HepG2 (cell line): Measurements from ENCODE around the gene ATP4B. TPM values are rescaled to one million over a fixed set of nuclear protein-coding genes. Genes with fewer than 3 reads are reported as not detected.

Experiments
- ATAC-seq: fragments of 200-7000 bp; cut with Tn5 transposase; 3 replicates; pipeline ENCODE4 v1.9.1; 2020; ENCODE audit warnings: mild to moderate bottlenecking, moderate library complexity
- BruUV-seq: library from RNA; stranded (reverse); fragments of 400-500 nt; replicated peaks from 2 replicates; lab custom pipeline; 2021; lab: Mats Ljungman, UMichigan
- CTCF ChIA-PET: fragments of 300-600 bp; formaldehyde crosslinking; extraction: SDS; loops from one replicate; lab custom pipeline; 2021; ENCODE audit warnings: low total read pairs, inconsistent platforms, low intra/inter-chr PET ratio; lab: Yijun Ruan, JAX
- POLR2A ChIA-PET: fragments of 350-600 bp; sonication (Branson Sonifier 250); formaldehyde crosslinking; loops from one replicate; lab custom pipeline; 2020; ENCODE audit warnings: antibody characterized with exemption, inconsistent platforms; lab: Yijun Ruan, JAX
- DNase-seq: peaks from one replicate; pipeline ENCODE4 v3.0.0-alpha.2; 2015; ENCODE audit warnings: low spot score
- FAIRE-seq: peaks from 3 replicates; lab custom pipeline; 2011; peaks lifted over from hg19 to GRCh38; lab: Jason Lieb, UNC
- H2AFZ ChIP-seq: one replicate; pipeline ENCODE4 v1.6.1; 2011; ENCODE audit warnings: low read length, inconsistent platforms
- H3K27ac ChIP-seq: fragments of 300-600 bp; 3 replicates; pipeline ENCODE4 v1.8.0; 2011; ENCODE audit warnings: mixed run types, mild to moderate bottlenecking, mixed read lengths, low read length, inconsistent platforms; ENCODE audit not compliant: insufficient read depth; ENCODE audit errors: extremely low read length
- H3K27me3 ChIP-seq, 2 experiments: fragments of 200-600 bp in 1 of 2; 2 replicates in 1 of 2; 3 replicates in 1 of 2; pipeline versions ENCODE4 v1.6.0 to v1.8.0; 2011; ENCODE audit warnings: low read length in 2 of 2, mild to moderate bottlenecking in 2 of 2, moderate library complexity in 2 of 2, inconsistent platforms in 1 of 2; ENCODE audit not compliant: insufficient read depth in 2 of 2, control insufficient read depth in 1 of 2
- H3K36me3 ChIP-seq, 2 experiments: fragments of 200-600 bp in 1 of 2; replicated peaks in 1 of 2; 2 replicates in 1 of 2; 3 replicates in 1 of 2; pipeline versions ENCODE4 v1.5.1 to v1.8.0; 2011; ENCODE audit warnings: low read length in 2 of 2, inconsistent platforms in 1 of 2; ENCODE audit not compliant: insufficient read depth in 2 of 2, control insufficient read depth in 1 of 2
- H3K4me1 ChIP-seq: 2 replicates; pipeline ENCODE4 v1.5.1; 2012; ENCODE audit warnings: low read length, inconsistent platforms; ENCODE audit not compliant: insufficient read depth
- H3K4me2 ChIP-seq: 2 replicates; pipeline ENCODE4 v1.6.0; 2011; ENCODE audit warnings: low read depth, low read length, inconsistent platforms
- H3K4me3 ChIP-seq, 3 experiments: fragments of 200-600 bp in 1 of 3; sonication (generic), shearing (Covaris generic) in 1 of 3; replicated peaks in 1 of 3; 2 replicates each; pipeline ENCODE4 v1.5.1; 2011 to 2016; ENCODE audit warnings: low read length in 3 of 3, inconsistent platforms in 2 of 3, low read depth in 2 of 3, mild to moderate bottlenecking in 2 of 3, control low read depth in 1 of 3, mixed read lengths in 1 of 3; ENCODE audit not compliant: insufficient read depth in 1 of 3
- H3K79me2 ChIP-seq: one replicate; pipeline ENCODE4 v1.6.1; 2011; ENCODE audit warnings: low read length, inconsistent platforms; ENCODE audit not compliant: insufficient read depth
- H3K9ac ChIP-seq: 2 replicates; pipeline ENCODE4 v1.6.0; 2011; ENCODE audit warnings: mild to moderate bottlenecking, low read depth, low read length, inconsistent platforms; ENCODE audit not compliant: insufficient read depth
- H3K9me3 ChIP-seq: 2 replicates; pipeline ENCODE4 v1.5.1; 2012; ENCODE audit warnings: mild to moderate bottlenecking, low read length
- H4K20me1 ChIP-seq: 2 replicates; pipeline ENCODE4 v1.6.0; 2011; ENCODE audit warnings: inconsistent platforms, mild to moderate bottlenecking, low read length, moderate library complexity; ENCODE audit not compliant: insufficient read depth
- AGO1 ChIP-seq: fragments of 200-400 bp; formaldehyde crosslinking; IDR thresholded peaks from 2 replicates; pipeline ENCODE4 v1.6.1; 2017; ENCODE audit warnings: mild to moderate bottlenecking, low read depth, low read length, moderate library complexity; ENCODE audit not compliant: poor library complexity, severe bottlenecking
- CENPX ChIP-seq: sonication (generic); formaldehyde crosslinking; IDR thresholded peaks from 2 replicates; pipeline ENCODE4 v1.9.0; 2021; ENCODE audit warnings: mild to moderate bottlenecking, missing genetic modification reagents, moderate library complexity
- ELF4 ChIP-seq: sonication (generic); formaldehyde crosslinking; IDR thresholded peaks from 2 replicates; pipeline ENCODE4 v1.5.0; 2020; ENCODE audit warnings: missing genetic modification reagents, mild to moderate bottlenecking, moderate library complexity, borderline replicate concordance
- KMT2A ChIP-seq: sonication (generic); formaldehyde crosslinking; IDR thresholded peaks from 2 replicates; pipeline ENCODE4 v1.4.0; 2020; ENCODE audit warnings: missing genetic modification reagents
- TARDBP ChIP-seq: sonication (generic); formaldehyde crosslinking; IDR thresholded peaks from 2 replicates; pipeline ENCODE4 v1.8.0; 2022; ENCODE audit warnings: mild to moderate bottlenecking, missing genetic modification reagents
- ZBTB20 ChIP-seq: sonication (generic); formaldehyde crosslinking; IDR thresholded peaks from 2 replicates; pipeline ENCODE4 v1.8.1; 2023; ENCODE audit warnings: missing genetic modification reagents, low read depth, mild to moderate bottlenecking, borderline replicate concordance
- ZFP41 ChIP-seq: sonication (generic); formaldehyde crosslinking; IDR thresholded peaks from 2 replicates; pipeline ENCODE4 v1.4.0; 2020; ENCODE audit warnings: mild to moderate bottlenecking, missing genetic modification reagents, borderline replicate concordance
- ZKSCAN5 ChIP-seq: sonication (generic); formaldehyde crosslinking; IDR thresholded peaks from 2 replicates; pipeline ENCODE4 v1.5.1; 2020; ENCODE audit warnings: mild to moderate bottlenecking, missing genetic modification reagents
- ZNF20 ChIP-seq: sonication (generic); formaldehyde crosslinking; IDR thresholded peaks from 2 replicates; pipeline ENCODE4 v1.4.0; 2020; ENCODE audit warnings: mild to moderate bottlenecking, moderate library complexity, missing genetic modification reagents
- ZNF232 ChIP-seq: sonication (generic); formaldehyde crosslinking; IDR thresholded peaks from 2 replicates; pipeline ENCODE4 v1.4.0; 2020; ENCODE audit warnings: missing genetic modification reagents, borderline replicate concordance
- ZNF678 ChIP-seq: sonication (generic); formaldehyde crosslinking; IDR thresholded peaks from 2 replicates; pipeline ENCODE4 v1.4.0; 2020; ENCODE audit warnings: mild to moderate bottlenecking, missing genetic modification reagents
- ZSCAN12 ChIP-seq: sonication (generic); formaldehyde crosslinking; IDR thresholded peaks from 2 replicates; pipeline ENCODE4 v1.9.0; 2021; ENCODE audit warnings: mild to moderate bottlenecking, missing genetic modification reagents
- WGBS: methylation state at CpG from one replicate; pipeline ENCODE4 v1.1.6; 2017; ENCODE audit warnings: low lambda C conversion rate; 5-methylcytosine and 5-hydroxymethylcytosine counted together
- in situ Hi-C: cut with HindIII; loops from 2 replicates; pipeline ENCODE4 v1.10.0; 2017; ENCODE audit warnings: low pct_unique_long_range_greater_than_20kb; ENCODE audit not compliant: extremely low pct_ligation_motif_present
- intact Hi-C: fragments of 100-400 bp; cut with micrococcal nuclease; formaldehyde crosslinking; loops from one replicate; pipeline ENCODE4 v1.10.0; 2022; ENCODE audit not compliant: unreplicated experiment
- polyA plus RNA-seq, 8 experiments: library from polyadenylated mRNA; depleted of rRNA in 3 of 8; stranded (reverse) in 7 of 8; unstranded in 1 of 8; fragments of >200 nt; fragmentation: Illumina TruSeq in 4 of 8; extraction: Trizol in 4 of 8; gene quantifications; 2 replicates each; pipeline versions ENCODE4 v1.2.1 to v1.2.3, GENCODE V29; 2011 to 2016; ENCODE audit warnings: low read depth in 4 of 8, missing spikeins in 1 of 8, mixed read lengths in 1 of 8; ENCODE audit not compliant: insufficient read depth in 1 of 8
- total RNA-seq, 5 experiments: library from RNA; depleted of rRNA; stranded (reverse); fragments of >200 nt; fragmentation: Illumina TruSeq; extraction: Trizol; gene quantifications; 2 replicates each; pipeline ENCODE4 v1.2.3, GENCODE V29; 2016; ENCODE audit warnings: low read depth in 1 of 5
- TF ChIP-seq, protein P1 (sequence below): IDR thresholded peaks from 2 replicates; pipeline ENCODE4 v1.6.1; 2016; ENCODE audit warnings: low read depth, borderline replicate concordance
- TF ChIP-seq, protein P2 (sequence below): sonication (generic); formaldehyde crosslinking; IDR thresholded peaks from 2 replicates; pipeline ENCODE4 v1.5.0; 2020; ENCODE audit warnings: missing genetic modification reagents, mild to moderate bottlenecking, borderline replicate concordance
- TF ChIP-seq, protein P3 (sequence below): sonication (generic); formaldehyde crosslinking; IDR thresholded peaks from 2 replicates; pipeline ENCODE4 v1.4.0; 2020; ENCODE audit warnings: mild to moderate bottlenecking, missing genetic modification reagents

Gene ATP4B
- total and polyA plus RNA-seq, 2 of the 13 experiments (the other 11 are each of a cell fraction or from before 2014, with no cell fraction given): not detected

DNA sequence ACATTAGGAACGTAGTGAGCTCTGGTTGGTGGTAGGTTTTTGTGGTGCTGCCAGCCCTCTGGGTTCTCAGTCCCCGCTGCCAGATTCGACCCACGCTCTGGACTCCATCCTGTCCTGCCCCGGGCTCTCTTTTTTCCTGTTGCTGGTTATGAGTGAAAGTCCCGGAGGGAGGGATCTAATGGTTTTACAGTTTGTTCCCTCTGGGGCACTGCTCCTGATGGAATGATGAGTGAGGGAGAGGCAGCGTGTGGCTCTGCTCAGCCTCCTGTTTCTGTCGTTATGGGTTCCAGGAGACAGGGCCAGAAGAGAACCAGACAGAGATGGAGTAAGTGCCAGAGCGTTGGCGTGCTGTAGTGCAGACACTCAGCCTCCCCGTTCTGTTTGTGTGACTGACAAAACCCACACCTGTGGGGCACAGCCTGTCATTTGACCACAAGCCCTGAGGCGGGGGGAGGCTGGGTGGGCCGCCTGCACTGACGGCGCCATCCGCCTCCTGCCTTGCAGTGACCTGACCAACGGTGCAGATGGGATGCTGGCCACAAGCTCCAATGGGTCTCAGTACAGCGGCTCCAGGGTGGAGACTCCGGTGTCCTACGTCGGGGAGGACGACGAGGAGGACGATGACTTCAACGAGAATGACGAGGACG, 18.3 kb downstream of the ATP4B start:
- H3K27ac ChIP-seq: no peak overlapping the region
- no peak for TF ChIP-seq ZNF678
- no peak for TF ChIP-seq KMT2A (CRISPR knock-in tag)
- TF ChIP-seq ELF4 (CRISPR knock-in tag): no peak
- no peak for TF ChIP-seq AGO1
- TF ChIP-seq, protein P1, sequence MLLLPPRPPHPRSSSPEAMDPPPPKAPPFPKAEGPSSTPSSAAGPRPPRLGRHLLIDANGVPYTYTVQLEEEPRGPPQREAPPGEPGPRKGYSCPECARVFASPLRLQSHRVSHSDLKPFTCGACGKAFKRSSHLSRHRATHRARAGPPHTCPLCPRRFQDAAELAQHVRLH: no peak
- TF ChIP-seq, protein P2, sequence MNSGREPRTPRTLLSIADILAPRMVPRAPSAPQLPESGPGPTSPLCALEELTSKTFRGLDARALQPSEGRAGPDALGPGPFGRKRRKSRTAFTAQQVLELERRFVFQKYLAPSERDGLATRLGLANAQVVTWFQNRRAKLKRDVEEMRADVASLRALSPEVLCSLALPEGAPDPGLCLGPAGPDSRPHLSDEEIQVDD (CRISPR knock-in tag): no peak
- TF ChIP-seq TARDBP (CRISPR knock-in tag): no peak
- no peak for TF ChIP-seq CENPX
- no peak for TF ChIP-seq ZFP41 (CRISPR knock-in tag)
- TF ChIP-seq ZSCAN12 (CRISPR knock-in tag): no peak
- TF ChIP-seq ZNF232: no peak
- TF ChIP-seq, protein P3, sequence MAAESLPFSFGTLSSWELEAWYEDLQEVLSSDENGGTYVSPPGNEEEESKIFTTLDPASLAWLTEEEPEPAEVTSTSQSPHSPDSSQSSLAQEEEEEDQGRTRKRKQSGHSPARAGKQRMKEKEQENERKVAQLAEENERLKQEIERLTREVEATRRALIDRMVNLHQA (CRISPR knock-in tag): no peak
- TF ChIP-seq ZNF20: no peak
- TF ChIP-seq ZKSCAN5 (CRISPR knock-in tag): no peak
- TF ChIP-seq ZBTB20: no peak
- TF ChIP-seq, all 625 proteins: peak for 0
- Histone ChIP-seq H2AFZ (no peak overlapping the region), H3K4me3 (no peak overlapping the region), H3K4me1 (no peaks in the 10 kb centered on the region), H3K36me3 (peaks cover 23 to 61% of the 10 kb centered on the region in 2 experiments), H4K20me1 (no peaks in the 10 kb centered on the region), H3K9ac (no peak overlapping the region), H3K27me3 (no peaks in the 10 kb centered on the region), H3K79me2 (no peaks in the 10 kb centered on the region), H3K9me3 (no peaks in the 10 kb centered on the region), H3K4me2 (no peak overlapping the region)
- CTCF ChIA-PET: no interaction called here
- DNase-seq (no peak), FAIRE-seq (no peak), ATAC-seq (no peak)
- in situ Hi-C loops (no loop called here), intact Hi-C loops (no loop called here)
- no TSS peak for BruUV-seq
- 98% methylated on average over 24 of the region's 27 CpGs for WGBS
- POLR2A ChIA-PET: no interaction called here
